Measurements from ENCODE around the gene LRRC36. TPM values are rescaled to one million over a fixed set of nuclear protein-coding genes. Genes with fewer than 3 reads are reported as not detected.
A peak's percentile ranks its signal among the peaks of the same experiment; 100 is the strongest.

LRRC36 gene
- total and polyA plus RNA-seq, 2 experiments from 2014 or later, result 1.2 TPM; not detected in 1

DNA sequence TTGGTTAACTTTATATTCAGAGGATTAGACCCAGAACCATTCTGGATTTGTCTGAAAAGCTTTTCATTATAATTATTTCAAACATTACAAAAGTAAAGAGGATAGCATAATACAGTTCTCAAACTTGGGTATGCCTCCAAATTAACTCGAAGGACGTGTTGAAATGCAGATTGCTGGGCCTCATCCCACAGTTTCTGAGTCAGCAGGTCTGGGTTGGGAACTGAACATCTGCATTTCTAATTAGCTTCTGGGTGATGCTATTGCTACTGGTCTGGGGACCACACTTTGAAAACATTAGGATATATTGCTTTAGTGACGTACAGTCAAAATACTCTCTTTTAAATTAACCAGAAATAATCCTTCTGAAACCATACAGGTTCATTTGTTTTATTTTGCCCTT, 56.7 kb downstream of the LRRC36 start:
- no peaks in the 10 kb centered on the region for H3K9me3 Mint-ChIP-seq
- H3K4me2 ChIP-seq, result no peak overlapping the region

DNA sequence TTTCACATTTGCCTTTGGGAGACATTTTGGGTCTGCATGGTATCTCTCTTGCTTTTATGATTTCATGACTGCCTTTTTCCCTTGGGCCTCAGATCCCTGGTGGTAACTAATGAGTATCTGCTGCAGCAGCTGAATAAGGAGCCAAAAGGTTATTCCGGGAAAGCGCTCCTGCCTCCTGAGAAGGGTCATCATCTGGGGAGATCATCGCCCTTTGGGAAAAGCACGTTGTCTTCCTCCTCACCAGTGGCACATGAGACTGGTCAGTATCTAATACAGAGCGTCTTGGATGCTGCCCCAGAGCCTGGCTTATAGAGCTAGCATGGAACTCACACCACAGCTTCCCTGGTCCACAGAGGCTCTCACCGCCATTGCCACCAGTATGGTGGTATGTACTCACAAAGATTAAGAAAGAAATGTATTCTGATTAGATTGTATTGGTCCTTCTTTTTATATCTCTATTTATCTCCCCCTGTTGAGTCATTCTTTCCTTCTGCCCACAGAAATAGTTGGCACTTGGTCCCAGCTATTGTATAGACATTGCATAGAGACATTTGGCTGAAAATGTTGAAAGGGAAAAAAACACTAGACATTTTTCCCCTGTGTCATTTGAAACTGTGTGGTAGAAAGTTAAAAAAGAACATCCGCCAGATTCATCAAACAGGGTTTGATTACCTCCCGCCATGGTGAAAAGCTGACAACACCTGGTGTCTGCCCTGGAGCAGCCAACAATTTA, 58.3 kb downstream of the LRRC36 start:
- Histone ChIP-seq H3K27ac (ENCODE audit: low read depth) (no peak overlapping the region), H3K27me3 (ENCODE audit: insufficient read depth) (no peaks in the 10 kb centered on the region), H3K79me2 (replicated peaks; ENCODE audit: insufficient read depth) (no peaks in the 10 kb centered on the region), H3K9me2 (ENCODE audit: insufficient read depth) (no peaks in the 10 kb centered on the region), H3K4me1 (ENCODE audit: insufficient read depth) (peaks cover 16% of the 10 kb centered on the region; the same call in 1 of the 2 replicates), H2AFZ (no peak overlapping the region), H3K4me2 (no peak overlapping the region), H4K20me1 (replicated peaks; ENCODE audit: insufficient read depth) (no peaks in the 10 kb centered on the region), H3K36me3 (ENCODE audit: insufficient read depth) (no peaks in the 10 kb centered on the region), H3K4me3 (no peak overlapping the region), H3F3A (replicated peaks; ENCODE audit: low read depth) (0 out of 2 replicates have a peak, but pooled peaks cover 3% of the 10 kb centered on the region)
- peaks cover 15% of the 10 kb centered on the region for H3K27me3 Mint-ChIP-seq (ENCODE audit: insufficient read depth, low read depth, poor library complexity)
- no peak overlapping the region for H3K27ac Mint-ChIP-seq
- peaks cover 23% of the 10 kb centered on the region for H3K4me1 Mint-ChIP-seq
- H3K9me3 Mint-ChIP-seq, result no peaks in the 10 kb centered on the region
- no peak overlapping the region for H3K4me3 Mint-ChIP-seq
- ATAC-seq (no peak), DNase-seq (ENCODE audit: low spot score) (no peak)
- H3K36me3 Mint-ChIP-seq (ENCODE audit: low read depth), result no peaks in the 10 kb centered on the region; the same call in 2 of the 3 replicates
- TF ChIP-seq, protein P1, sequence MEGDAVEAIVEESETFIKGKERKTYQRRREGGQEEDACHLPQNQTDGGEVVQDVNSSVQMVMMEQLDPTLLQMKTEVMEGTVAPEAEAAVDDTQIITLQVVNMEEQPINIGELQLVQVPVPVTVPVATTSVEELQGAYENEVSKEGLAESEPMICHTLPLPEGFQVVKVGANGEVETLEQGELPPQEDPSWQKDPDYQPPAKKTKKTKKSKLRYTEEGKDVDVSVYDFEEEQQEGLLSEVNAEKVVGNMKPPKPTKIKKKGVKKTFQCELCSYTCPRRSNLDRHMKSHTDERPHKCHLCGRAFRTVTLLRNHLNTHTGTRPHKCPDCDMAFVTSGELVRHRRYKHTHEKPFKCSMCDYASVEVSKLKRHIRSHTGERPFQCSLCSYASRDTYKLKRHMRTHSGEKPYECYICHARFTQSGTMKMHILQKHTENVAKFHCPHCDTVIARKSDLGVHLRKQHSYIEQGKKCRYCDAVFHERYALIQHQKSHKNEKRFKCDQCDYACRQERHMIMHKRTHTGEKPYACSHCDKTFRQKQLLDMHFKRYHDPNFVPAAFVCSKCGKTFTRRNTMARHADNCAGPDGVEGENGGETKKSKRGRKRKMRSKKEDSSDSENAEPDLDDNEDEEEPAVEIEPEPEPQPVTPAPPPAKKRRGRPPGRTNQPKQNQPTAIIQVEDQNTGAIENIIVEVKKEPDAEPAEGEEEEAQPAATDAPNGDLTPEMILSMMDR (conservative IDR thresholded peaks at IDR 0.05; ENCODE audit: low read depth in 2 of 2), result no peak
- TF ChIP-seq CREB1 (CRISPR knock-in tag; IDR thresholded peaks at IDR 0.05; ENCODE audit: low read depth) (no peak), ZNF114 (CRISPR knock-in tag; IDR thresholded peaks at IDR 0.05) (no peak), POLR2AphosphoS5 (IDR thresholded peaks at IDR 0.05; ENCODE audit: low read depth) (no peak), EZH2 (IDR thresholded peaks at IDR 0.05; ENCODE audit: low read depth, unreplicated experiment) (no peak)
- TF ChIP-seq, protein P2, sequence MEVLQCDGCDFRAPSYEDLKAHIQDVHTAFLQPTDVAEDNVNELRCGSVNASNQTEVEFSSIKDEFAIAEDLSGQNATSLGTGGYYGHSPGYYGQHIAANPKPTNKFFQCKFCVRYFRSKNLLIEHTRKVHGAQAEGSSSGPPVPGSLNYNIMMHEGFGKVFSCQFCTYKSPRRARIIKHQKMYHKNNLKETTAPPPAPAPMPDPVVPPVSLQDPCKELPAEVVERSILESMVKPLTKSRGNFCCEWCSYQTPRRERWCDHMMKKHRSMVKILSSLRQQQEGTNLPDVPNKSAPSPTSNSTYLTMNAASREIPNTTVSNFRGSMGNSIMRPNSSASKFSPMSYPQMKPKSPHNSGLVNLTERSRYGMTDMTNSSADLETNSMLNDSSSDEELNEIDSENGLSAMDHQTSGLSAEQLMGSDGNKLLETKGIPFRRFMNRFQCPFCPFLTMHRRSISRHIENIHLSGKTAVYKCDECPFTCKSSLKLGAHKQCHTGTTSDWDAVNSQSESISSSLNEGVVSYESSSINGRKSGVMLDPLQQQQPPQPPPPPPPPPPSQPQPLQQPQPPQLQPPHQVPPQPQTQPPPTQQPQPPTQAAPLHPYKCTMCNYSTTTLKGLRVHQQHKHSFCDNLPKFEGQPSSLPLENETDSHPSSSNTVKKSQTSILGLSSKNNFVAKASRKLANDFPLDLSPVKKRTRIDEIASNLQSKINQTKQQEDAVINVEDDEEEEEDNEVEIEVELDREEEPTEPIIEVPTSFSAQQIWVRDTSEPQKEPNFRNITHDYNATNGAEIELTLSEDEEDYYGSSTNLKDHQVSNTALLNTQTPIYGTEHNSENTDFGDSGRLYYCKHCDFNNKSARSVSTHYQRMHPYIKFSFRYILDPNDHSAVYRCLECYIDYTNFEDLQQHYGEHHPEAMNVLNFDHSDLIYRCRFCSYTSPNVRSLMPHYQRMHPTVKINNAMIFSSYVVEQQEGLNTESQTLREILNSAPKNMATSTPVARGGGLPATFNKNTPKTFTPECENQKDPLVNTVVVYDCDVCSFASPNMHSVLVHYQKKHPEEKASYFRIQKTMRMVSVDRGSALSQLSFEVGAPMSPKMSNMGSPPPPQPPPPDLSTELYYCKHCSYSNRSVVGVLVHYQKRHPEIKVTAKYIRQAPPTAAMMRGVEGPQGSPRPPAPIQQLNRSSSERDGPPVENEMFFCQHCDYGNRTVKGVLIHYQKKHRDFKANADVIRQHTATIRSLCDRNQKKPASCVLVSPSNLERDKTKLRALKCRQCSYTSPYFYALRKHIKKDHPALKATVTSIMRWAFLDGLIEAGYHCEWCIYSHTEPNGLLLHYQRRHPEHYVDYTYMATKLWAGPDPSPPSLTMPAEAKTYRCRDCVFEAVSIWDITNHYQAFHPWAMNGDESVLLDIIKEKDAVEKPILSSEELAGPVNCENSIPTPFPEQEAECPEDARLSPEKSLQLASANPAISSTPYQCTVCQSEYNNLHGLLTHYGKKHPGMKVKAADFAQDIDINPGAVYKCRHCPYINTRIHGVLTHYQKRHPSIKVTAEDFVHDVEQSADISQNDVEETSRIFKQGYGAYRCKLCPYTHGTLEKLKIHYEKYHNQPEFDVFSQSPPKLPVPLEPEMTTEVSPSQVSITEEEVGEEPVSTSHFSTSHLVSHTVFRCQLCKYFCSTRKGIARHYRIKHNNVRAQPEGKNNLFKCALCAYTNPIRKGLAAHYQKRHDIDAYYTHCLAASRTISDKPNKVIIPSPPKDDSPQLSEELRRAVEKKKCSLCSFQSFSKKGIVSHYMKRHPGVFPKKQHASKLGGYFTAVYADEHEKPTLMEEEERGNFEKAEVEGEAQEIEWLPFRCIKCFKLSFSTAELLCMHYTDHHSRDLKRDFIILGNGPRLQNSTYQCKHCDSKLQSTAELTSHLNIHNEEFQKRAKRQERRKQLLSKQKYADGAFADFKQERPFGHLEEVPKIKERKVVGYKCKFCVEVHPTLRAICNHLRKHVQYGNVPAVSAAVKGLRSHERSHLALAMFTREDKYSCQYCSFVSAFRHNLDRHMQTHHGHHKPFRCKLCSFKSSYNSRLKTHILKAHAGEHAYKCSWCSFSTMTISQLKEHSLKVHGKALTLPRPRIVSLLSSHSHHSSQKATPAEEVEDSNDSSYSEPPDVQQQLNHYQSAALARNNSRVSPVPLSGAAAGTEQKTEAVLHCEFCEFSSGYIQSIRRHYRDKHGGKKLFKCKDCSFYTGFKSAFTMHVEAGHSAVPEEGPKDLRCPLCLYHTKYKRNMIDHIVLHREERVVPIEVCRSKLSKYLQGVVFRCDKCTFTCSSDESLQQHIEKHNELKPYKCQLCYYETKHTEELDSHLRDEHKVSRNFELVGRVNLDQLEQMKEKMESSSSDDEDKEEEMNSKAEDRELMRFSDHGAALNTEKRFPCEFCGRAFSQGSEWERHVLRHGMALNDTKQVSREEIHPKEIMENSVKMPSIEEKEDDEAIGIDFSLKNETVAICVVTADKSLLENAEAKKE (CRISPR knock-in tag; IDR thresholded peaks at IDR 0.05), result no peak

More for the DNA sequence above, 56.7 kb downstream of the LRRC36 start:
- Mint-ChIP-seq H3K27me3 (ENCODE audit: insufficient read depth, low read depth, poor library complexity) (peaks cover 10% of the 10 kb centered on the region), H3K36me3 (ENCODE audit: low read depth) (no peaks in the 10 kb centered on the region; the same call in 2 of the 3 replicates), H3K4me3 (no peak overlapping the region), H3K4me1 (peaks cover 20% of the 10 kb centered on the region), H3K27ac (no peak overlapping the region)
- H3F3A ChIP-seq (replicated peaks; ENCODE audit: low read depth), result 0 out of 2 replicates have a peak, but pooled peaks cover 3% of the 10 kb centered on the region
- ATAC-seq (no peak), DNase-seq (ENCODE audit: low spot score) (no peak)
- H3K36me3 ChIP-seq (ENCODE audit: insufficient read depth), result no peaks in the 10 kb centered on the region
- TF ChIP-seq, protein P3, sequence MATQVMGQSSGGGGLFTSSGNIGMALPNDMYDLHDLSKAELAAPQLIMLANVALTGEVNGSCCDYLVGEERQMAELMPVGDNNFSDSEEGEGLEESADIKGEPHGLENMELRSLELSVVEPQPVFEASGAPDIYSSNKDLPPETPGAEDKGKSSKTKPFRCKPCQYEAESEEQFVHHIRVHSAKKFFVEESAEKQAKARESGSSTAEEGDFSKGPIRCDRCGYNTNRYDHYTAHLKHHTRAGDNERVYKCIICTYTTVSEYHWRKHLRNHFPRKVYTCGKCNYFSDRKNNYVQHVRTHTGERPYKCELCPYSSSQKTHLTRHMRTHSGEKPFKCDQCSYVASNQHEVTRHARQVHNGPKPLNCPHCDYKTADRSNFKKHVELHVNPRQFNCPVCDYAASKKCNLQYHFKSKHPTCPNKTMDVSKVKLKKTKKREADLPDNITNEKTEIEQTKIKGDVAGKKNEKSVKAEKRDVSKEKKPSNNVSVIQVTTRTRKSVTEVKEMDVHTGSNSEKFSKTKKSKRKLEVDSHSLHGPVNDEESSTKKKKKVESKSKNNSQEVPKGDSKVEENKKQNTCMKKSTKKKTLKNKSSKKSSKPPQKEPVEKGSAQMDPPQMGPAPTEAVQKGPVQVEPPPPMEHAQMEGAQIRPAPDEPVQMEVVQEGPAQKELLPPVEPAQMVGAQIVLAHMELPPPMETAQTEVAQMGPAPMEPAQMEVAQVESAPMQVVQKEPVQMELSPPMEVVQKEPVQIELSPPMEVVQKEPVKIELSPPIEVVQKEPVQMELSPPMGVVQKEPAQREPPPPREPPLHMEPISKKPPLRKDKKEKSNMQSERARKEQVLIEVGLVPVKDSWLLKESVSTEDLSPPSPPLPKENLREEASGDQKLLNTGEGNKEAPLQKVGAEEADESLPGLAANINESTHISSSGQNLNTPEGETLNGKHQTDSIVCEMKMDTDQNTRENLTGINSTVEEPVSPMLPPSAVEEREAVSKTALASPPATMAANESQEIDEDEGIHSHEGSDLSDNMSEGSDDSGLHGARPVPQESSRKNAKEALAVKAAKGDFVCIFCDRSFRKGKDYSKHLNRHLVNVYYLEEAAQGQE (IDR thresholded peaks at IDR 0.05; ENCODE audit: unreplicated experiment), result no peak
- peak overlapping the region; percentile 34; the same call in 1 of the 2 replicates for H2AFZ ChIP-seq
- no peaks in the 10 kb centered on the region for H3K79me2 ChIP-seq (replicated peaks; ENCODE audit: insufficient read depth)
- no peaks in the 10 kb centered on the region for H3K27me3 ChIP-seq (ENCODE audit: insufficient read depth)
- no peak overlapping the region for H3K27ac ChIP-seq (ENCODE audit: low read depth)
- H3K4me1 ChIP-seq (ENCODE audit: insufficient read depth), result peaks cover 16% of the 10 kb centered on the region; the same call in 1 of the 2 replicates
- no peaks in the 10 kb centered on the region for H3K9me2 ChIP-seq (ENCODE audit: insufficient read depth)
- H4K20me1 ChIP-seq (replicated peaks; ENCODE audit: insufficient read depth), result no peaks in the 10 kb centered on the region
- no peak overlapping the region for H3K4me3 ChIP-seq
